ENCODE results near the gene NAV3.

GRCh38 chr12:77954206-77954555 is 123.5 kb downstream of the NAV3 start:
- TF ChIP-seq CTCF (IDR thresholded peaks at IDR 0.05) = no peak
- no peak for TF ChIP-seq EZH2 (IDR thresholded peaks at IDR 0.05)
- no peak for TF ChIP-seq EZH2phosphoT487 (IDR thresholded peaks at IDR 0.05)

Data from neural progenitor cell (in vitro differentiated cells).